ENCODE data around the gene PLEKHG3.

The PLEKHG3 gene

GRCh38 chr14:64786296-64787149, 82.3 kb downstream of the PLEKHG3 start:
- no peak for DNase-seq (ENCODE audit: low spot score)

- DNase-seq (ENCODE audit: low spot score), result no peak
Observed at GRCh38 chr14:64787619-64788018, 83.4 kb downstream of the PLEKHG3 start.

GRCh38 chr14:64788706-64789105, 84.5 kb downstream of the PLEKHG3 start:
- no peak for DNase-seq (ENCODE audit: low spot score)

- DNase-seq (ENCODE audit: low spot score), result no peak
Observed at GRCh38 chr14:64789696-64790095, 85.5 kb downstream of the PLEKHG3 start.

- DNase-seq (ENCODE audit: low spot score), result no peak
Observed at GRCh38 chr14:64790478-64790877, 86.3 kb downstream of the PLEKHG3 start.

GRCh38 chr14:64792231-64792630, 88.0 kb downstream of the PLEKHG3 start:
- DNase-seq (ENCODE audit: low spot score), result no peak

- DNase-seq (ENCODE audit: low spot score), result no peak
Observed at GRCh38 chr14:64792871-64793560, 88.8 kb downstream of the PLEKHG3 start.

GRCh38 chr14:64795211-64795610, 91.0 kb downstream of the PLEKHG3 start:
- no peak for DNase-seq (ENCODE audit: low spot score)

- no peak for DNase-seq (ENCODE audit: low spot score)
Observed at GRCh38 chr14:64795921-64796320, 91.7 kb downstream of the PLEKHG3 start.

GRCh38 chr14:64796369-64796768, 92.1 kb downstream of the PLEKHG3 start:
- DNase-seq (ENCODE audit: low spot score), result no peak

- DNase-seq (ENCODE audit: low spot score), result no peak
Observed at GRCh38 chr14:64799555-64799954, 95.3 kb downstream of the PLEKHG3 start.
